ENCODE measurements around the gene MAML2.

Gene MAML2

DNA sequence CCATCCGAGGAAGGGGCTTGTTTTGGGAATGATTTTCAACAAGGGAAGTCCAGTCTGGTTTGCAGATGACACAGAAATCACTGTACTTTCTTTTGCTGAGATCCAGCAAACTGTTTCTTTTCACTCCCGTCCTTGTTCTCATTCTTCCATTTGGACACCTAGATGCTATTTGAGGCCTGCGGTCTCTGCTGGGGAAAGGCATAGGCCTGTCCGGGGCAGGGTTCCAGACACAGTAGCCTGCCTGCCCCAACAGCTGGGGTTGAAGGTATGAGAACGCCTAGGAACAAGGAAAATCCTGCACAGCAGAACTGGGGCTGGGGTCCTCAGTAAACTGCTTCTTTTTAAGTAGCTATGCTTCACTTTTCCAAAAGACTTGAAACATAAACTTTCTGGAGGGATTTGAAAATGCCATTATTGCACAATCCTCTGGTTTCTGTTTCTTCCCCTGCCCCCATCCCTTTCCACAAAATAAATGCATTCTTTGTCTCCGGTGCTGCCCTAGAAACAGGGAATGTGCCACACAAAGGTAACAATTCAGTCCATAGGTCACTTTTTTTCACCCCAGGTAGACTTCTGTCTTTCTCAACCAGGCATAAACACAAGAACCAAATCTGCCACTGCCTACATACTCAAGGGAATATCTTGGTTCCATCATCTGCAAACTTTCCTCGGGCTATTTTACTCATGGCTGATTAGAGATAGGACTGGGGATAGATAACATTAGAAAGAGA is 244.3 kb downstream of the MAML2 start:
- no peak overlapping the region for H3K4me3 ChIP-seq (ENCODE audit: low read length)

DNA sequence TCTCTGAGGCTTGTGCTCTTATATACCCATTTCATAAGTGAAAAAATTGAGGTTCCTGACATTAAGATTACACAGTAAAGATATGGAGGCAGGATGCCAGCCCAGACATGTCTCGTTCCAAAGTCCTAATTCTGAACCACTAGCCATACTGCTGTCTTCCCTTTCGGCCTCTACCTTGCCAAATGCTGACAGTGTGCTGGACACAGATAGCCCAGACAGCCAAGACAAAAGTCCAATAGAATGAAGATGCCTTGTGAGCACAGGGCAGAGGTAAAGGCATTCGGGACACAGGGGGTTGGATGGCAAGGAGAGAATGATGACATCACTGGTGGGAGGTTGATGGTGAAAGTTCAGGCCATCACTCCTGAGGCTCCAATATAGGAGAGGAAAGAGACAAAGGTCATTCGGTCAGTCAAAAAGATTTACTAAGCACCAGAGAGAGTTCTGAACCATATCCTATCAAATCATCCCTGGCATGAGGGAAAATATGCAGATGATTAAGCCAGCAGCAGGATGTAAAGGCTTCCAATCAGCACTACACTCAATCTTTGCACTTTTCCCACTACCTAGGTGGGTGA is 245.1 kb downstream of the MAML2 start:
- no peak overlapping the region for H3K4me3 ChIP-seq (ENCODE audit: low read length)
- TF ChIP-seq ZNF274 (IDR thresholded peaks at IDR 0.05; ENCODE audit: low read depth, low read length): no peak

More for the DNA sequence above, 244.3 kb downstream of the MAML2 start:
- no peak for TF ChIP-seq ZNF274 (IDR thresholded peaks at IDR 0.05; ENCODE audit: low read depth, low read length)

DNA sequence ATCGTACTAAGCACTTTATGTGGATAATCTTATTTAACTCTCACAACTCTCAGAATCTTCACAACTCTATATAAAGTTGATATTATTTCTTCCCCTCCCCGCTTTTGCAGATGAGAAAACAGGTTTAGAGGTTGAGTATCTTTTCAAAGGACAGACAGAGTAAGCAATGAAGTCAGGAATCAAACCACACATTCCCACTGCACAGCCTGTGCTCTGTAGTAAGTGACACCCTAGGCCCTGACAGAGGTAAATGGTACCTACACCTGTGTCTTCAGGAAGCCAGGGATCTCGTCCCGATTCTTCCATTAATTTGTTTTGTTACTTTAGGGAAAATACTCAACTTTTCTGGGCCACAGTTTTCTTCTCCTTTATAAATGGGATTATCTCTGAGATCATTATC is 246.6 kb downstream of the MAML2 start:
- no peak for TF ChIP-seq ZNF274 (IDR thresholded peaks at IDR 0.05; ENCODE audit: low read depth, low read length)
- H3K4me3 ChIP-seq (ENCODE audit: low read length): no peak overlapping the region

DNA sequence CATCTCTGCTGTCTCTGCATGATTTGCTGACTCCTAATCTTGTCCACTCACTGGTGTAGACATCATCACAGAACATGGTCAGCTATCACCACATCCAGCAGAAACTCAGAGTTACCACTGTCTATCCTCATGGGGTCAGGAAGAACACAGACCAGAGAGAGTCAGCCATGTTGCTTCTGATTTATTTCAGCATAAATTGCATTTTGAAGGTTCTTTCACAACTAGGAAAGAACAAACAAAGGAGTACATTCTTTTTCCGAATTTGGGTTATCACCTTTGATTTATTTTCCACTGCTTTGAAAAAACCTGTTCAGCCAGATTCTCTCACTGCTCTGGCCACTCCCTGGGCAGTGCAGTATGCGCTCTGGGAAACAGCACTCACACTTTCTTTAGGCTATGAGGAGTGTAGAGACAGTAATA is 247.1 kb downstream of the MAML2 start:
- H3K4me3 ChIP-seq (ENCODE audit: low read length): no peak overlapping the region
- TF ChIP-seq ZNF274 (IDR thresholded peaks at IDR 0.05; ENCODE audit: low read depth, low read length): no peak

DNA sequence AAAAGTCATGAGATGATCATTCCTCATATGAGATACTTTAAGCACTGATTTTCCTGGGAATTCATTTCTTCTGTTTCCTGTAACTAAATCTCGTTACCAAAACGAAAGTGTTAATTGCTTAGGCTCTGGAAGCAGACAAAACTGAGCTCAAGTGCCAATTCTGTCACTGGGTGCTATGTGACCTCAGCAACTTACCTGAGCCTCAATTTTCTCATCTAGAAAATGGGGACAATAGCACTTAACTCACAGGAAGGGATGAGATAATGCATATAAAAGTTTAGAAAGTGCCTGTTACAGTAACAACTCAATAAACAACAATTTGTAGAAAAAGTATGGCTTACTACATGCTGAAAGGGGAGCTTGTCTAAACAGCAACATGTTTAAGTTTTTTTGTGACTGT is 248.8 kb downstream of the MAML2 start:
- TF ChIP-seq ZNF274 (IDR thresholded peaks at IDR 0.05; ENCODE audit: low read depth, low read length): no peak
- H3K4me3 ChIP-seq (ENCODE audit: low read length): no peak overlapping the region

DNA sequence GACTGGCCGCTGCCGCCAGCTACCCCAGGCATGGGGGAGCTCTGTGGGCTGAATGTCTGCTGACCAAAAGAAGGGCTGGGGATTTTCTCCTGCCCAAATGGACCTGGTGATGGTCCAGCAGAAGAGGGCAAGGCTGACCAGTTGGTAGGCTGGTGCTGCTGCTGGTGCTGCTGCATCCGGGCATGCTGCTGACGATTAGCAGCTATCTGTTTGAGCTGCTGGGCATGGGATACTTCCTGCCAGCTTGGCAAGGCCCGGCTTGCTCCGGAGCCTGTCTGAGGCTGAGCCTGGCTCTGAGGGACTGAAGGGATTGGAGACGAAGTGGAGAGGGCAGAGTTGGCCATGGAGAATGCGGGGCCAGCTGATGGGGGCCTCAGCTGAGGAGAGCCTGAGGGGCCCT is 250.5 kb downstream of the MAML2 start:
- no peak overlapping the region for H3K4me3 ChIP-seq (ENCODE audit: low read length)
- no peak for TF ChIP-seq ZNF274 (IDR thresholded peaks at IDR 0.05; ENCODE audit: low read depth, low read length)

DNA sequence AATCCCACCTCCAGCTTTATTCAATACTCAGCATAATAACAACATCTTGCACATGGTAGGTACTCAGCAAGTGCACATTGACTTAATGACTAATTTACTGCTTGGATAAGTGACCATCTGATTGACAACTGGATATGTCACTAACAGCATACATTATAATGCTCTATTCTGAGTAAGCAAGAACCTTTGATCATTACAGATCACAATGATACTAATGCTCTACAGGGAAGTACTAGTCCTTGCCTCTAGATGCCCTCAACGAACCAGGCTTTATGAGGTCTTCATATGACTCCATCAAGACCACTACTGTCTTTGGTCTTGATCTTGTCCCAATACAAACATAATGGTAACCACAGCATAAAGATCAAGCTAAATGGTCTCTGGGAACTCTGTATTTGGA is 251.5 kb downstream of the MAML2 start:
- TF ChIP-seq ZNF274 (IDR thresholded peaks at IDR 0.05; ENCODE audit: low read depth, low read length): no peak
- H3K4me3 ChIP-seq (ENCODE audit: low read length): no peak overlapping the region

DNA sequence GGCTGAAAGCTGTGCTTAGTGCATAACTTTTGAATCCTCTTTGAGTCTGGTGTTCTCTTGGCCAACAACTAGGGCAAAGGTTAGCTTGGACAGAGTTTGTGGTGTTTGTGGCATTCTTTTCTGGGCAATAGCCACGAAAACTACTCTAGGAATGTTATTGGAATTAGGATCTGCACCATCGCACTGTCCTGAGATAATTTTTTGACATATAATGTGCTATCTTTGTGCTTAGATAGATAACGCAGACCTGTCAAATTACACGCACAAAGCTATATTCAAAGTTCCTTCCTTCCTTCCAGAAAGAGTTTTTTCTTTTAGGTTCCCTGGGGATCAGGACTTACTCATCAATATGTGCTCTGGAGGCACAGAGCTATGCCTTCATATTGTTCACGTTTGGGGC is 252.3 kb downstream of the MAML2 start:
- H3K4me3 ChIP-seq (ENCODE audit: low read length): no peak overlapping the region
- TF ChIP-seq ZNF274 (IDR thresholded peaks at IDR 0.05; ENCODE audit: low read depth, low read length): no peak

DNA sequence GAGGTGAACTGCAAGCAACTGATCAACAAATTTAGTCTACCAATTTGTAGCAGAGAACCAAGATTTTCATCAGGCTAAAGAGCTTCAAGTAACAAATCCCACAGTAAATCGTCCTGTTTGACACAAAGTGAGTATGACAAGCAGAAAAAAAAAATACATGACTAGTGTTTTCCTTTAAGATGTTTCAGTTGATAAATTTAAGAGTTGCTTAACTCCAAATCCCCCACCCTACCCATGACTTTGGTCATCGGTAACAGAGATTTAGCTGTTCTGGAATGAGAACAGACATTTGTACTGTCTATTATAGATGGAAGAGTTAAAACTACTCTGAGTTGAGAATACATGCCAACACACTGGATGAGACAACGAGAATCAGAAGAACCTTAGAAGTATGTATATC is 254.1 kb downstream of the MAML2 start:
- H3K4me3 ChIP-seq (ENCODE audit: low read length): no peak overlapping the region
- TF ChIP-seq ZNF274 (IDR thresholded peaks at IDR 0.05; ENCODE audit: low read depth, low read length): no peak

DNA sequence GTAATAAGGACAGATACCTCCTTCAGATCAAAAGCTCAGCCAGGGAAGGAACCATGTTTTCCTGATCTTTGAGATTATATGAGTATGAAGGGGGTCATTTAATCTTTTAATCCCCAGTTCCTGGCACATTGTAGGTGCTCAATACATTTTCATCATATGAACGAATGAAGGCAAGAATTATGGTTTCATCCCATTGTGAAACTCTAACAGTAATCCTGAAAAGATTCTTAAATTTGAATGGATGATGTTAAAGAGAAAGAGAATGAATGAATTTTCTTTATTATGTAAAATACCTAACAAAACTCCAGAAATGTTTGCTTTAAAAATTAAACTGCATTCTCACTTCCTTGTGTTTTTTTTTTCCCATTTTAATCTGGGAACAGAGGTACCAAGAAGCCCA is 256.9 kb downstream of the MAML2 start:
- no peak overlapping the region for H3K4me3 ChIP-seq (ENCODE audit: low read length)
- no peak for TF ChIP-seq ZNF274 (IDR thresholded peaks at IDR 0.05; ENCODE audit: low read depth, low read length)

DNA sequence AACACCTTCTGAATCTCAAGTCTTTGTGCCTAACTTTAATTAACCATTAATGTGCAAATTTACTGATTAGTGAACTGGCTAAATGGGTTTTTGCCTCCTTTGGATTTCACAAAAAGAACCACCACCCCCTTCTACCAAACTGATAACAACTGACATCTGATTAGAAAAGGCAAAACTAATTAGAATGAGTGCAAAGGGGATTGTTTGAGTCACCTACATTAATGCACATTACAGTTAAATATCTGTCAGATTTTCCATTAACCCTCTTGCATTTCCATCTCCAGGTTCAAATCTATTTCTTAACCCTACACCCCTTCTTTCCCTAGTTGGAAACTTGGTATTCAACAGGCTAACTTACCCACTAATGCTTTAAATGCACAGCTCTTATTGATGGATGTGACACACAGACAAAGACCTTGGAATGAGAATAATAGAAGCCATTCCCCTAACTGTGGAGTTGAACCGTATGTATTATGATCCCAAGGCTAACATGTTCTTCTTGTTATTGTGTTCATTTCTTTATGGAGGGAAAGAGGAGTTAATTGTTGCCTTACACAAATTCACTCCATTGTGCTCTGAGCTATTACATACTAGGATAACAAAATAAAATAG is 257.6 kb downstream of the MAML2 start:
- TF ChIP-seq ZNF274 (IDR thresholded peaks at IDR 0.05; ENCODE audit: low read depth, low read length): no peak
- no peak overlapping the region for H3K4me3 ChIP-seq (ENCODE audit: low read length)

DNA sequence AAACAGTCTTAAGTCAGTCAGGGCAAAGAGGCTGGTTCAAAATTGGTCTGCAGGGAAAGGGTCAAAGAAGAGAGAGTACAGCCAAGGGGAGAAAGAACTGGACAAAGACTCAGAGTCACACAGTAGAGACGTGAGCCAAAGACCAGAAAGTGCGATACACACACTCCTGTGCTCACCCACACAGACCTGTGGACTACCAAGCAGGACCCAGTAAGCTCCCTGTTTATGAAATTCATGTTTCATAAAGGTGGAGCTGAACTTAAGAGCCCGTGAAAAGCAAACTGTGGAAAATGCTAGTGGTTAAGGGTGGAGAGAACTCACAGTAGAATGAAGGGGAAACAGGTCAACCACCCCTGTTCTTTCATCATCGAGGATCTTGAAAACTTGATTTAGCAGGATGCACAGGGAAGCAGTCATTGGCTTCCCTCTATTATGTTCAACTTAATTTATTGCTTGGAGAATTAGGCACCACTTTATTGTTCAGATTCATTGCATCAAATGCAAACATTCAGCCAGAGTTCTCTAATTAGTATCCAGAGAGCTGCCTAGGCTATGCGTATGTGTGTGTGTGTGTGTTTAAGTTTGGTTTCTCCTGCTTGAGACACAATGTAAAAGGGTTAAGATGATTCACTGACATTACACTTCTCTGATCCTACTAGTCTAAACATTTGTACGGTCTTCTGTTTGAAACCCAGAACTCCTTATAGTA is 258.2 kb downstream of the MAML2 start:
- TF ChIP-seq ZNF274 (IDR thresholded peaks at IDR 0.05; ENCODE audit: low read depth, low read length): no peak
- no peak overlapping the region for H3K4me3 ChIP-seq (ENCODE audit: low read length)

DNA sequence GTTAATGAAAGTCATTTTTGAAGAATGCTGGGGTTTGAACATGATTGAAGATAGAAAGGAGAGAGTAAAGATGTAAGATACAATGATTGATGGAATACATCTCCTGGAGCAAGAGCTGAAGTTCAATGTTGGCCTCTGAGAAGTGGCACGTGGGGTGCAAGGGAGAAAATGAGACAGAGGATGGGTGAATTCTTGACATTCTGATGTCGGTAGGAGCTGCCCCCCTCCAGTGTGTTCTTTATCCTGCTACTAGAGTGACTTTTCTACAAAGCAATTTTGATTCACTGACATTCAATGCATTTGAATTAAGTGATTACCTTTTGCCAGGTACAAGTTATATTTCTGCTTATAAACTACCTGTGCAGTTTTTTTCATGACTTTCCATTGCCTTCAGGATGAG is 260.1 kb downstream of the MAML2 start:
- no peak overlapping the region for H3K4me3 ChIP-seq (ENCODE audit: low read length)
- TF ChIP-seq ZNF274 (IDR thresholded peaks at IDR 0.05; ENCODE audit: low read depth, low read length): no peak

DNA sequence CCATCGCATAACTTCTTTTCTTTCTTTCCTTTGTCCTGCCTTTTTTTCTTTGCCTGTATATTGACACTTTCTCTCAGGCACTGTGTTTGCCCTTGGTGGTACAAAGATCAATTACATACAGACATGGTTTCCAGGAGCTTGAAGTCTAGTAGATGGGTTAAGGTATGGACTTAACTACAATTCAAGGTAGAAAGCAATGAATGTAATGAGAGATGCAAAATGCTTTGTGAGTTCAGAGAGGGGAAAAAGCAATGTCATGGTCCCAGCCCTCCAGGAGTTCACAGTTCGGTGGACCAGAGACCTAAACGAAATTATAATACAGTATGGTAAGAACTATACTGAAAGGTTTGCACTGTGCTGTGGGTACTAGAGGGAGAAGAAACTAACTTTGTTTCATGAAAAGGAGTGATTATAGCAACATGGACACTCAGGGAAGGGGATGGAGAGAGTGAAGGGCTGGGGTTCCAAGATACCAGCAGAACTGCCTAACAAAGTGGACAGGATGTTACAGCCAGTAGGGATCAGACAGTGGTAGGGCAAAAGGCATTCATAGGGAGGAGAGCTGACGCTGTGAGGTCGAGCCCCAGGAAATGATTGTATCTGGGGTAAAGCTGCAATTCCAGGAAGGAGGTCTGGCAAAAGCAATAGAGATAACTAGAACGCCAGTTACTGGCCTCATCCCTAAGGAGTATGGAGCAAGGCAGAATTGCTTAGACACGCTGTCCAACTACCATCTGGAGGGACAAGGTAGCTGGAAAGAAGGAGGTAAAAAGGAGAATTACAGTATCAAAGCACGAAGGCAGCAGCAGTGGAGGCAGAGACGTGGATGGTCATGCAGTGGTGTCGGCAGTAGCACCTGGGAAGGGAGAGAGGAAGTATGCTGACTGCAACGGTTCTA is 260.7 kb downstream of the MAML2 start:
- no peak overlapping the region for H3K4me3 ChIP-seq (ENCODE audit: low read length)
- no peak for TF ChIP-seq ZNF274 (IDR thresholded peaks at IDR 0.05; ENCODE audit: low read depth, low read length)

All from GM08714 (cell line).